NB4 (cell line): ENCODE measurements around the gene IFNA17.

Experiments
- POLR2A ChIP-seq: IDR thresholded peaks from 2 replicates; pipeline ENCODE4 v1.6.1; 2011; ENCODE audit warnings: mild to moderate bottlenecking; ENCODE audit not compliant: insufficient read length; ENCODE audit errors: extremely low read depth
- TF ChIP-seq, protein P1 (sequence below): IDR thresholded peaks from one replicate; pipeline ENCODE4 v1.5.1; 2012; ENCODE audit warnings: low read depth, low read length
- TF ChIP-seq, protein P2 (sequence below): IDR thresholded peaks from 2 replicates; pipeline ENCODE4 v1.6.1; 2011; ENCODE audit warnings: low read depth, low read length

DNA sequence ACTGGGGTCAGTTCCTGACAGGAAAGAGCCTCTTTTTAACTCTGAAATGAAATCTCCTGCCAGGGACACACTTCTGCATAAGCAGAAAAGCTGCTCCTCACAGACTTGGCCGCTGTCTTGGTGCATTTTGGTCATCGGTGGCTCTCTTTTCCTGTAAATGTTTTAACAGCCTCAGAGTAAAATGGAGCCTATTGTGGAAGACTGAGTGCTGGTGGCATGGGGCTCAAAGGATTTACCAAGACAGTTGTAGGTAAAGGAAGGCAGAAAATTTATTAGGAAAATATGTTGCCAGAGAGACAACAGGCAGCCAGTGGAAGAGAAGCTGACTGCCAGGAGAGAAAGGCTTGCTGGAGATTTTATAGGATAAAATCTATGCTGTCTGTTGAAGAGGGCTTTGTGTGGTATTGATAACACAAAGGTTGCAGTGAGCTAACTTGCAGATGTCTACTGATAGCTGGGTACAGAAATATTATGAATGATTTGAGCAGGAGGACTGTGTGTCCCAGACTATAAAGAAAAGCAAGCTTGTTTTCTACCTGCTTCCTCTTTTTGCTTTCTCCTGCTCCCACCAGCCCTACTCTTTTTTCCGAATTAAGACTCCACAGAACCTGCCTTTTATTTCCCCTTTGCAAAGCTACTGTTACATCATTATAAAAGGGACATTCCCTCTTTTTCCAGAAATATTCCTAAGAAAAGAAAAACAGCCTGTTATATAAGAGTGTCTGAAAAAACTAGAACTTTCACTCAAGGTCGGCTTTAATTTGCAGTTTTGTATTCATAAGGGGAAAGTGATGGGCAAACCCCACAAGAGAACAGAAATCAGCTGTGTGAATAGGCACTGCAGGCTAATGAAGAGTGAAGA lies 39.7 kb upstream of the IFNA17 start:
- TF ChIP-seq POLR2A = no peak
- TF ChIP-seq, protein P1, sequence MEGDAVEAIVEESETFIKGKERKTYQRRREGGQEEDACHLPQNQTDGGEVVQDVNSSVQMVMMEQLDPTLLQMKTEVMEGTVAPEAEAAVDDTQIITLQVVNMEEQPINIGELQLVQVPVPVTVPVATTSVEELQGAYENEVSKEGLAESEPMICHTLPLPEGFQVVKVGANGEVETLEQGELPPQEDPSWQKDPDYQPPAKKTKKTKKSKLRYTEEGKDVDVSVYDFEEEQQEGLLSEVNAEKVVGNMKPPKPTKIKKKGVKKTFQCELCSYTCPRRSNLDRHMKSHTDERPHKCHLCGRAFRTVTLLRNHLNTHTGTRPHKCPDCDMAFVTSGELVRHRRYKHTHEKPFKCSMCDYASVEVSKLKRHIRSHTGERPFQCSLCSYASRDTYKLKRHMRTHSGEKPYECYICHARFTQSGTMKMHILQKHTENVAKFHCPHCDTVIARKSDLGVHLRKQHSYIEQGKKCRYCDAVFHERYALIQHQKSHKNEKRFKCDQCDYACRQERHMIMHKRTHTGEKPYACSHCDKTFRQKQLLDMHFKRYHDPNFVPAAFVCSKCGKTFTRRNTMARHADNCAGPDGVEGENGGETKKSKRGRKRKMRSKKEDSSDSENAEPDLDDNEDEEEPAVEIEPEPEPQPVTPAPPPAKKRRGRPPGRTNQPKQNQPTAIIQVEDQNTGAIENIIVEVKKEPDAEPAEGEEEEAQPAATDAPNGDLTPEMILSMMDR = no peak
- TF ChIP-seq, protein P2, sequence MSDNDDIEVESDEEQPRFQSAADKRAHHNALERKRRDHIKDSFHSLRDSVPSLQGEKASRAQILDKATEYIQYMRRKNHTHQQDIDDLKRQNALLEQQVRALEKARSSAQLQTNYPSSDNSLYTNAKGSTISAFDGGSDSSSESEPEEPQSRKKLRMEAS = no peak
